DND-41 (cell line): ENCODE results near the gene ZFAND6.

ENCODE experiments used
- CTCF ChIP-seq: IDR thresholded peaks from 2 replicates; pipeline ENCODE4 v1.5.1; 2012; ENCODE audit warnings: borderline replicate concordance, low read length, moderate library complexity, mild to moderate bottlenecking; ENCODE audit not compliant: poor library complexity, severe bottlenecking; ENCODE audit errors: extremely low read depth
- EZH2 ChIP-seq: IDR thresholded peaks from 3 replicates; pipeline ENCODE4 v1.6.1; 2012; ENCODE audit warnings: borderline replicate concordance, low read depth, mild to moderate bottlenecking, moderate library complexity, low read length, inconsistent platforms; ENCODE audit not compliant: severe bottlenecking

- TF ChIP-seq CTCF (no peak), EZH2 (no peak)
These were observed 30.6 kb downstream of the ZFAND6 start for GRCh38 chr15:80090041-80090440.
